Effector memory CD4-positive, alpha-beta T cell (primary cell): ENCODE data around the gene MYL12B.
"Not testable (repeated sequence)": the region's sequence is repeated elsewhere in the genome, so short reads cannot be mapped to it uniquely, and the experiment has no call there.

Experiments
- DNase-seq, 3 donors: peaks; one replicate each; pipeline ENCODE4 v3.0.0-alpha.2; 2020
- H3K27ac ChIP-seq: 2 replicates; pipeline ENCODE4 v1.7.0; 2013; ENCODE audit warnings: mild to moderate bottlenecking, low read length, moderate library complexity; ENCODE audit not compliant: insufficient read depth, poor library complexity, severe bottlenecking
- H3K27me3 ChIP-seq: replicated peaks from 2 replicates; pipeline ENCODE4 v1.7.0; 2013; ENCODE audit warnings: mild to moderate bottlenecking, low read length; ENCODE audit not compliant: insufficient read depth, control insufficient read depth, poor library complexity, severe bottlenecking
- H3K36me3 ChIP-seq: 2 replicates; pipeline ENCODE4 v1.7.0; 2013; ENCODE audit warnings: mild to moderate bottlenecking, low read length, moderate library complexity; ENCODE audit not compliant: control insufficient read depth, insufficient read depth
- H3K4me1 ChIP-seq: 2 replicates; pipeline ENCODE4 v1.7.0; 2013; ENCODE audit warnings: low read length, mild to moderate bottlenecking; ENCODE audit not compliant: control insufficient read depth, insufficient read depth, poor library complexity, severe bottlenecking
- H3K4me3 ChIP-seq: 2 replicates; pipeline ENCODE4 v1.7.0; 2013; ENCODE audit warnings: low read length, low read depth, mild to moderate bottlenecking; ENCODE audit not compliant: insufficient read depth, poor library complexity, severe bottlenecking
- H3K9me3 ChIP-seq: 2 replicates; pipeline ENCODE4 v1.7.0; 2013; ENCODE audit warnings: mild to moderate bottlenecking, low read length, moderate library complexity; ENCODE audit not compliant: control insufficient read depth

The MYL12B gene

GRCh38 chr18:3220868-3221267, 41.1 kb upstream of the MYL12B start:
- H3K27ac ChIP-seq, DNase-seq, H3K36me3 ChIP-seq, H3K27me3 ChIP-seq, H3K4me1 ChIP-seq, H3K9me3 ChIP-seq, H3K4me3 ChIP-seq: not testable (repeated sequence)

GRCh38 chr18:3221496-3221895, 40.4 kb upstream of the MYL12B start:
- Histone ChIP-seq H3K27me3 (no peaks in the 10 kb centered on the region), H3K27ac (no peak overlapping the region), H3K36me3 (no peaks in the 10 kb centered on the region), H3K4me1 (no peaks in the 10 kb centered on the region), H3K4me3 (no peak overlapping the region), H3K9me3 (no peaks in the 10 kb centered on the region)
- DNase-seq = no peak

- H3K4me3 ChIP-seq = no peak overlapping the region
- H3K27me3 ChIP-seq = no peaks in the 10 kb centered on the region
- H3K36me3 ChIP-seq = no peaks in the 10 kb centered on the region
- no peaks in the 10 kb centered on the region for H3K9me3 ChIP-seq
- H3K27ac ChIP-seq = no peak overlapping the region
- DNase-seq = no peak
- no peaks in the 10 kb centered on the region for H3K4me1 ChIP-seq
These were observed 38.6 kb upstream of the MYL12B start for GRCh38 chr18:3223356-3223755.

GRCh38 chr18:3224223-3224622, 37.7 kb upstream of the MYL12B start:
- no peak for DNase-seq
- no peaks in the 10 kb centered on the region for H3K36me3 ChIP-seq
- no peak overlapping the region for H3K4me3 ChIP-seq
- H3K9me3 ChIP-seq = no peaks in the 10 kb centered on the region
- H3K27me3 ChIP-seq = no peaks in the 10 kb centered on the region
- no peaks in the 10 kb centered on the region for H3K4me1 ChIP-seq
- no peak overlapping the region for H3K27ac ChIP-seq

GRCh38 chr18:3225588-3225987, 36.3 kb upstream of the MYL12B start:
- Histone ChIP-seq H3K36me3 (no peaks in the 10 kb centered on the region), H3K9me3 (no peaks in the 10 kb centered on the region), H3K27me3 (no peaks in the 10 kb centered on the region), H3K4me3 (no peak overlapping the region), H3K4me1 (no peaks in the 10 kb centered on the region), H3K27ac (no peak overlapping the region)
- DNase-seq = no peak

- H3K36me3 ChIP-seq = no peaks in the 10 kb centered on the region
- H3K27me3 ChIP-seq = no peaks in the 10 kb centered on the region
- no peaks in the 10 kb centered on the region for H3K4me1 ChIP-seq
- H3K9me3 ChIP-seq = no peaks in the 10 kb centered on the region
- no peak overlapping the region for H3K4me3 ChIP-seq
- DNase-seq = no peak
- no peak overlapping the region for H3K27ac ChIP-seq
These were observed 35.9 kb upstream of the MYL12B start for GRCh38 chr18:3226048-3226447.

GRCh38 chr18:3230401-3231334, 31.3 kb upstream of the MYL12B start:
- no peaks in the 10 kb centered on the region for H3K9me3 ChIP-seq
- H3K36me3 ChIP-seq = no peaks in the 10 kb centered on the region
- DNase-seq = no peak
- no peaks in the 10 kb centered on the region for H3K4me1 ChIP-seq
- no peaks in the 10 kb centered on the region for H3K27me3 ChIP-seq
- no peak overlapping the region for H3K4me3 ChIP-seq
- no peak overlapping the region for H3K27ac ChIP-seq

- no peaks in the 10 kb centered on the region for H3K9me3 ChIP-seq
- H3K27ac ChIP-seq = no peak overlapping the region
- DNase-seq = no peak
- H3K4me3 ChIP-seq = no peak overlapping the region
- H3K27me3 ChIP-seq = no peaks in the 10 kb centered on the region
- H3K4me1 ChIP-seq = no peaks in the 10 kb centered on the region
- H3K36me3 ChIP-seq = no peaks in the 10 kb centered on the region
These were observed 28.9 kb upstream of the MYL12B start for GRCh38 chr18:3233004-3233403.

GRCh38 chr18:3233433-3234168, 28.3 kb upstream of the MYL12B start:
- no peak for DNase-seq
- Histone ChIP-seq H3K36me3 (no peaks in the 10 kb centered on the region), H3K9me3 (no peaks in the 10 kb centered on the region), H3K27ac (no peak overlapping the region), H3K4me3 (no peak overlapping the region), H3K27me3 (no peaks in the 10 kb centered on the region), H3K4me1 (no peaks in the 10 kb centered on the region)

- no peaks in the 10 kb centered on the region for H3K36me3 ChIP-seq
- H3K9me3 ChIP-seq = no peaks in the 10 kb centered on the region
- H3K4me3 ChIP-seq = no peak overlapping the region
- no peak for DNase-seq
- no peaks in the 10 kb centered on the region for H3K4me1 ChIP-seq
- no peak overlapping the region for H3K27ac ChIP-seq
- H3K27me3 ChIP-seq = no peaks in the 10 kb centered on the region
These were observed 27.5 kb upstream of the MYL12B start for GRCh38 chr18:3234457-3234856.
